Progenitor cell of endocrine pancreas (in vitro differentiated cells): Measurements from ENCODE around the gene SAMHD1. TPM values are rescaled to one million over a fixed set of nuclear protein-coding genes. Genes with fewer than 3 reads are reported as not detected.

Experiments used
- DNase-seq: peaks from one replicate; pipeline ENCODE4 v3.0.0; 2021; ENCODE audit warnings: low spot score; ENCODE audit not compliant: unreplicated experiment
- H3K27ac Mint-ChIP-seq: 2 replicates; pipeline ENCODE4 v1.8.0; 2021; ENCODE audit warnings: mild to moderate bottlenecking, moderate library complexity, mixed read lengths
- H3K27me3 Mint-ChIP-seq: 2 replicates; pipeline ENCODE4 v1.8.0; 2021; ENCODE audit warnings: mixed read lengths
- H3K36me3 Mint-ChIP-seq: 2 replicates; pipeline ENCODE4 v1.8.0; 2022; ENCODE audit warnings: mixed read lengths; ENCODE audit not compliant: insufficient read depth
- H3K4me1 Mint-ChIP-seq: 2 replicates; pipeline ENCODE4 v1.8.0; 2021; ENCODE audit warnings: low read depth, mixed read lengths
- H3K4me3 Mint-ChIP-seq: 2 replicates; pipeline ENCODE4 v1.8.0; 2021; ENCODE audit warnings: low read depth, mild to moderate bottlenecking, moderate library complexity, mixed read lengths
- H3K9me3 Mint-ChIP-seq: 2 replicates; pipeline ENCODE4 v1.8.0; 2021; ENCODE audit warnings: low read depth, mixed read lengths
- CTCF ChIP-seq: fragments of 200-600 bp; sonication (generic); IDR thresholded peaks from one replicate; pipeline ENCODE4 v1.5.0; 2021; ENCODE audit warnings: antibody characterized with exemption, mild to moderate bottlenecking; ENCODE audit not compliant: unreplicated experiment
- total RNA-seq: library from RNA; stranded (reverse); gene quantifications from 2 replicates; pipeline ENCODE4 v1.2.1, GENCODE V29; 2021

The SAMHD1 gene
- total RNA-seq, 1 donor from 2014 or later, result 15.1 TPM

GRCh38 chr20:36866681-36867495 is 84.6 kb downstream of the SAMHD1 start:
- Mint-ChIP-seq H3K9me3 (no peaks in the 10 kb centered on the region), H3K27ac (no peak overlapping the region), H3K36me3 (no peaks in the 10 kb centered on the region), H3K4me1 (peaks cover 5% of the 10 kb centered on the region), H3K27me3 (no peaks in the 10 kb centered on the region), H3K4me3 (no peak overlapping the region)
- DNase-seq, result no peak
- no peak for TF ChIP-seq CTCF

- H3K4me3 Mint-ChIP-seq, result no peak overlapping the region
- no peak for DNase-seq
- TF ChIP-seq CTCF, result no peak
- H3K27ac Mint-ChIP-seq, result no peak overlapping the region
- peaks cover 12% of the 10 kb centered on the region for H3K4me1 Mint-ChIP-seq
- no peaks in the 10 kb centered on the region for H3K36me3 Mint-ChIP-seq
- no peaks in the 10 kb centered on the region for H3K9me3 Mint-ChIP-seq
- no peaks in the 10 kb centered on the region for H3K27me3 Mint-ChIP-seq
Observed at GRCh38 chr20:36866164-36866563, 85.3 kb downstream of the SAMHD1 start.

GRCh38 chr20:36865861-36866149 is 85.7 kb downstream of the SAMHD1 start:
- Mint-ChIP-seq H3K4me1 (peaks cover 13% of the 10 kb centered on the region), H3K9me3 (no peaks in the 10 kb centered on the region), H3K27ac (no peak overlapping the region), H3K4me3 (no peak overlapping the region), H3K36me3 (no peaks in the 10 kb centered on the region), H3K27me3 (no peaks in the 10 kb centered on the region)
- no peak for TF ChIP-seq CTCF
- DNase-seq, result no peak

- DNase-seq, result no peak
- Mint-ChIP-seq H3K4me1 (peaks cover 17% of the 10 kb centered on the region), H3K36me3 (peaks cover under 1% of the 10 kb centered on the region), H3K4me3 (peak overlapping the region; percentile 77), H3K27ac (peak overlapping the region; percentile 22), H3K9me3 (no peaks in the 10 kb centered on the region), H3K27me3 (no peaks in the 10 kb centered on the region)
- no peak for TF ChIP-seq CTCF
Observed at GRCh38 chr20:36865076-36865860, 86.2 kb downstream of the SAMHD1 start.

- Mint-ChIP-seq H3K4me1 (peaks cover 29% of the 10 kb centered on the region), H3K27ac (no peak overlapping the region), H3K9me3 (no peaks in the 10 kb centered on the region), H3K4me3 (no peak overlapping the region), H3K27me3 (no peaks in the 10 kb centered on the region), H3K36me3 (peaks cover 1% of the 10 kb centered on the region)
- no peak for TF ChIP-seq CTCF
- DNase-seq, result no peak
Observed at GRCh38 chr20:36862857-36863668, 88.4 kb downstream of the SAMHD1 start.
